GM19395 (cell line): ENCODE results near the gene NTM.

Experiments used
- ATAC-seq: cut with Tn5 transposase; IDR thresholded peaks from one replicate; pipeline ENCODE4 v1.9.1; 2021; ENCODE audit warnings: mild to moderate bottlenecking, moderate library complexity; ENCODE audit not compliant: unreplicated experiment

The NTM gene

GRCh38 chr11:132206993-132207392 is 836.6 kb downstream of the NTM start:
- ATAC-seq, result no peak

- ATAC-seq, result no peak
Measured at GRCh38 chr11:132208477-132209055, 838.2 kb downstream of the NTM start.

GRCh38 chr11:132211479-132211878 is 841.1 kb downstream of the NTM start:
- no peak for ATAC-seq

GRCh38 chr11:132217856-132218255 is 847.4 kb downstream of the NTM start:
- no peak for ATAC-seq

- ATAC-seq, result no peak
Measured at GRCh38 chr11:132220474-132220873, 850.1 kb downstream of the NTM start.

GRCh38 chr11:132222345-132222744 is 851.9 kb downstream of the NTM start:
- no peak for ATAC-seq

GRCh38 chr11:132226522-132226921 is 856.1 kb downstream of the NTM start:
- ATAC-seq, result no peak

- no peak for ATAC-seq
Measured at GRCh38 chr11:132228746-132229325, 858.4 kb downstream of the NTM start.

- ATAC-seq, result no peak
Measured at GRCh38 chr11:132231656-132232347, 861.4 kb downstream of the NTM start.

- ATAC-seq, result no peak
Measured at GRCh38 chr11:132234878-132235277, 864.5 kb downstream of the NTM start.

- ATAC-seq, result no peak
Measured at GRCh38 chr11:132237781-132238180, 867.4 kb downstream of the NTM start.

GRCh38 chr11:132238331-132238866 is 868.0 kb downstream of the NTM start:
- ATAC-seq, result no peak

- ATAC-seq, result no peak
Measured at GRCh38 chr11:132240374-132240773, 870.0 kb downstream of the NTM start.

GRCh38 chr11:132242632-132243031 is 872.2 kb downstream of the NTM start:
- ATAC-seq, result no peak

GRCh38 chr11:132244846-132245245 is 874.4 kb downstream of the NTM start:
- no peak for ATAC-seq

- ATAC-seq, result no peak
Measured at GRCh38 chr11:132245403-132246385, 875.3 kb downstream of the NTM start.

- ATAC-seq, result no peak
Measured at GRCh38 chr11:132248580-132248979, 878.2 kb downstream of the NTM start.

- no peak for ATAC-seq
Measured at GRCh38 chr11:132249256-132249655, 878.8 kb downstream of the NTM start.

GRCh38 chr11:132251061-132251460 is 880.6 kb downstream of the NTM start:
- no peak for ATAC-seq

GRCh38 chr11:132253469-132254264 is 883.3 kb downstream of the NTM start:
- ATAC-seq, result no peak
